Activated CD4-positive, alpha-beta memory T cell treated with anti-CD3 and anti-CD28 coated beads, Interleukin-2, amount 10 ng/mL, durations not matched to agents 7 days and 5 days (primary cell): ENCODE data around the gene PLCL2. TPM values are rescaled to one million over a fixed set of nuclear protein-coding genes. Genes with fewer than 3 reads are reported as not detected.

Source experiments
- CTCF ChIA-PET: fragments of 350-600 bp; sonication (Branson Sonifier 250); formaldehyde crosslinking; loops from one replicate; lab custom pipeline; 2021; ENCODE audit warnings: antibody characterized with exemption, inconsistent platforms; lab: Charles Lee
- POLR2A ChIA-PET: fragments of 350-600 bp; sonication (Branson Sonifier 250); formaldehyde crosslinking; loops from one replicate; lab custom pipeline; 2021; ENCODE audit warnings: antibody characterized with exemption; lab: Charles Lee
- DNase-seq: peaks from one replicate; pipeline ENCODE4 v3.0.0-alpha.2; 2020
- H3K27ac Mint-ChIP-seq: one replicate; pipeline ENCODE4 v1.8.0; 2021; ENCODE audit warnings: mild to moderate bottlenecking, mixed read lengths
- H3K27me3 Mint-ChIP-seq: one replicate; pipeline ENCODE4 v1.8.0; 2021; ENCODE audit warnings: mixed read lengths
- H3K36me3 Mint-ChIP-seq: one replicate; pipeline ENCODE4 v1.8.0; 2021; ENCODE audit warnings: low read depth, mixed read lengths
- H3K4me1 Mint-ChIP-seq: one replicate; pipeline ENCODE4 v1.8.0; 2021; ENCODE audit warnings: mixed read lengths
- H3K4me3 Mint-ChIP-seq: one replicate; pipeline ENCODE4 v1.8.0; 2021; ENCODE audit warnings: mild to moderate bottlenecking, mixed read lengths
- H3K9me3 Mint-ChIP-seq: one replicate; pipeline ENCODE4 v1.8.0; 2021; ENCODE audit warnings: mixed read lengths
- total RNA-seq, 2 experiments: library from RNA; stranded (reverse); gene quantifications; one replicate each; pipeline ENCODE4 v1.2.3, GENCODE V29; 2021

PLCL2 gene
- total RNA-seq, 2 experiments from 2014 or later, result 38.9 to 39.8 TPM

DNA sequence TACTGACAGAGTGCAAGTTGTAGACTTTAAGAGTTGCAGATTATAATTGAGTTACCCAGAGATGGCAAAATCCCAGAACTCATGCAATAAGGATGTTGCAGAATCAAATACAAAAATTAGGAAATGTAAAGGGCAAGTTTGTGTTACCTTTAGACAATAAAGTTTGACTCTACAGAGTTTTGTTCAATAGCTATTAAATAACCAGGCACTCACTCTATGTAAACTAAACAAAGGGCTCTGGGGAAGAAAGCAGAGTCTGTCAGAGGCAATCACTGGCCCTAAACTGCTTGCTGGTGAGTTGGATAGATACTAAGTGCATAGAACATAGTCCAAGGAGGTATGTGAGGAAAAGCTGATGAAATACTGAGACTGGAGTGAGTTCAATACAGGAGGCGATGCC, 40.0 kb upstream of the PLCL2 start:
- no peak for DNase-seq
- POLR2A ChIA-PET, result interaction anchor here (1.0 to 5.4 kb wide), 2 partner anchors 8 to 42 kb away, joined by 3 to 172 read pairs; partner anchors contain the start of gene PLCL2
- Mint-ChIP-seq H3K36me3 (peaks cover 3% of the 10 kb centered on the region), H3K27me3 (no peaks in the 10 kb centered on the region), H3K27ac (no peak overlapping the region), H3K4me1 (peaks cover 63% of the 10 kb centered on the region), H3K9me3 (no peaks in the 10 kb centered on the region), H3K4me3 (no peak overlapping the region)
- CTCF ChIA-PET, result interaction anchor here (1.2 to 6.4 kb wide), 3 partner anchors 16 to 388 kb away, joined by 3 to 61 read pairs (median 23); partner anchors contain the start of gene PLCL2

DNA sequence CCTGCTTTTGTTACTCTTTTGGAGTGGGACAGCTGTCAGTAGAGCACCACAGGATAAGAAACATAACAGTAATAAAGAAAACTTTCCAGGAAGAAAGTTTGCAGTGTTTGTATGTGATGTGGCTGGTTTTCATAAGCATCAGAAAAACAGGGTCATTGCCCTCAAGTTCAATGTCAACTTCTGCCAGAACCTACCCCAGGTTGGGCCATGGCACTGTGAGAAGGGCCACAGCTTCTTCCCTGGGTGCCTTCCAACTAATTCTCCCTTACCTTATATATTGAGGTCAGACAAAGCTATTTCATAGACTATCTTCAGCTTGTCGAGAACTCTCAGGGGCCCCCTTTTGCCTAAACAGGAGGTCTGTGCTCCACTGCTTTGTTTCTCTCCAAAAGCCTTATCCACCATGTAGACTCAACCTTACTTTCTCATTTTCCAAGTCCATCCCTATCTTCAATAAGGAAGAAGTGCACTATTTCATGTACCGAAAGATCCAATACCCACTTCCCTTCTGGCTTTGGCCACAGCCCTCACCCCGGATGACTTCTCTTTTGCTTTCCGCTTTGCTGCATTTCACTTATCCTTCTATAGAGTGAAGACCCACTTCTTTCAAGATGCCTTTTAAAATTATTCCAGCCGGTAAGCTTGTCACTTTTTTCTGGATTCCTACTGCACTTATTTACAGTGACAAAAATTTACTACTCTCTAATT, 38.2 kb upstream of the PLCL2 start:
- ChIA-PET CTCF (interaction anchor here (6.4 kb wide), 1 partner anchor 39 kb away, joined by 61 read pairs; the partner anchor contains the start of gene PLCL2), POLR2A (interaction anchor here (4.4 kb wide), 1 partner anchor 39 kb away, joined by 26 read pairs; the partner anchor contains the start of gene PLCL2)
- no peaks in the 10 kb centered on the region for H3K27me3 Mint-ChIP-seq
- DNase-seq, result no peak
- H3K27ac Mint-ChIP-seq, result no peak overlapping the region
- H3K4me3 Mint-ChIP-seq, result no peak overlapping the region
- no peaks in the 10 kb centered on the region for H3K9me3 Mint-ChIP-seq
- peaks cover 8% of the 10 kb centered on the region for H3K36me3 Mint-ChIP-seq
- peaks cover 61% of the 10 kb centered on the region for H3K4me1 Mint-ChIP-seq

DNA sequence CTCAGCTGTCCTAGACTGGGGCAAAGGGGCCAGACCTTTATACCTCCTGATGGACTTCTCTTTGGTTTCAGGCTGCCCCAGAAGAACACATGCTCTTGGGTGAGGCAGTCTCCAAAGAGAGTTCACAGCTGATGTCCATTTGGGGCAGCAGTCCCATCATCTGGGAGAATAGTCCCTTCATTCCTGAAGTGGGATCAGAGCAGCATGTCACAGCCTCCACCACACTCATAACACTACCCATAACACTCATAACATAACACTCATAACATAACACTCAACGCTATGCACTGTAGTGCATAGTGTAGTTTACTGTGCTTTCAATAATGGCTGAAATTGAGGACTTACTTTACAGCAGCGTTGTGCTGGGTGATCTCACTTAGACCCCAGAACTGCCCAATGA, 36.7 kb upstream of the PLCL2 start:
- Mint-ChIP-seq H3K36me3 (peaks cover 8% of the 10 kb centered on the region), H3K4me1 (peaks cover 47% of the 10 kb centered on the region), H3K9me3 (no peaks in the 10 kb centered on the region), H3K27me3 (no peaks in the 10 kb centered on the region), H3K4me3 (no peak overlapping the region), H3K27ac (no peak overlapping the region)
- DNase-seq, result no peak
- ChIA-PET CTCF (interaction anchor here (0.9 to 2.3 kb wide), 2 partner anchors 19 to 36 kb away, joined by 3 to 16 read pairs; partner anchors contain the start of gene PLCL2), POLR2A (interaction anchor here (1.2 to 4.4 kb wide), 2 partner anchors 23 to 37 kb away, joined by 3 to 26 read pairs; partner anchors contain the start of gene PLCL2)

DNA sequence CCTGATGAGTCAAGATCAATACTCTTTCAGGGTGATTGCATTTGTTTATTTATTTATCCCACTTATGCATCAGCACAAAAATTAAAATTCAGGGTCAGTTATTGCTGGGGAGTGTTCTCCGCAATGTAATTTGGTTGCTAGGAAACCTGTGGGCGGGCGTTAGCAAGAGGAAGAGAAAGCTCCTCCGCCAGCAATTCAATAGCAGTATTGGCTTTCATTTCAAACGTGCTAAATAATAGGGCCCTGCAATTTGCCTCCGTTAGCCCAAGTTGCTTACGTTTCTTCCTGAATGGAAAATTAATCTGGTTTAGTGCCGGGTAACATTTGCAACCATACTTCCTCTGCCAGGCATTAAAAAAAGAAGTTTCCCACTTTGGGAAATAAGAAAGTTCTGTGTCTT, 35.5 kb upstream of the PLCL2 start:
- H3K27ac Mint-ChIP-seq, result peak overlapping the region; percentile 64
- peaks cover 35% of the 10 kb centered on the region for H3K4me1 Mint-ChIP-seq
- ChIA-PET POLR2A (interaction anchor here (1.0 to 4.4 kb wide), 4 partner anchors 32 to 302 kb away, joined by 3 to 26 read pairs (median 4); partner anchors contain the start of gene PLCL2), CTCF (interaction anchor here (1.0 to 2.3 kb wide), 5 partner anchors 11 to 559 kb away, joined by 3 to 16 read pairs (median 3); partner anchors contain the start of gene PLCL2)
- H3K36me3 Mint-ChIP-seq, result peaks cover 8% of the 10 kb centered on the region
- peak overlapping the region; percentile 50 for H3K4me3 Mint-ChIP-seq
- H3K27me3 Mint-ChIP-seq, result no peaks in the 10 kb centered on the region
- H3K9me3 Mint-ChIP-seq, result no peaks in the 10 kb centered on the region
- DNase-seq, result peak; percentile 79

DNA sequence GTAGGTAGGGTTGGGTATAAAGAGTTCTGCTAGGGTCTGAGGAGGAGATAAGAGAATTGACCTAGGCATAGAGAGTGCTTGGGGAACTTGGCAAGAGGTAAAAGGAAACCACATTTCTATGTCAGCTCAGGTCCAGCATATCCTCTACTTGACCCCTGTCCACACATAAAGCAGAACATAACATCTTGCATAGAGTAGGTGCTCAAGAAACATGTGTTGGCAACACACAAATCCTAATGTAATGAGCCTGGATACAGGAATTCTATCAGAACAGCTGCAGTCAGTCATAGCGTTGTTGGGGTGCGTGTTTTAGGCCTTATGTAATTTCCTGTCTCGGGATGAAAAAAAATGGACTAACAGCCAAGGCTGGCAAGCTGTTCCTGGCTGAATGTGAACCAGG, 35.0 kb upstream of the PLCL2 start:
- Mint-ChIP-seq H3K27me3 (no peaks in the 10 kb centered on the region), H3K27ac (peak overlapping the region; percentile 64)

DNA sequence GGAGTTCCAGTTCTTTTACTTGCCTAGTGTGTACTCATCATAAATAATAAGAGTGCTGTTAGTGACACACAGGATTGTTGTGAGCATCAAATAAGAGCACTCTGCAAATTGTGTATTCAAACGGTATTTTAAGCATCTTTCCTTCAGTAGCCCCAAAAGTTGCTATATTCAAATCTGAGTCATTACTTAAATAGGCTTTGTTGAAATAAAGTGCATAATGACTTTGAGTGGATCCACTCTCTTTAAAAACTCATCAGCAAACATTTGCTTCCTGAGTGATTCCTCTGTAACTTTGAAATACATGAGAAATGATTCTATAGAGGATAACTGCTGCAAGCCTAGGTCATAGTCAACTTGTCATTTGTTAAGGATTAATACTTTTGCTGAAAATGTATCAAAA, 29.3 kb upstream of the PLCL2 start:
- CTCF ChIA-PET, result no interaction called here
- H3K9me3 Mint-ChIP-seq, result no peaks in the 10 kb centered on the region

More for the DNA sequence above, 35.0 kb upstream of the PLCL2 start:
- Mint-ChIP-seq H3K4me1 (peaks cover 34% of the 10 kb centered on the region), H3K36me3 (peaks cover 8% of the 10 kb centered on the region), H3K9me3 (no peaks in the 10 kb centered on the region), H3K4me3 (peak overlapping the region; percentile 50)
- POLR2A ChIA-PET, result interaction anchor here (1.0 to 4.4 kb wide), 4 partner anchors 31 to 302 kb away, joined by 3 to 26 read pairs (median 4); partner anchors contain the start of gene PLCL2
- CTCF ChIA-PET, result interaction anchor here (0.7 to 2.3 kb wide), 6 partner anchors 8 to 34 kb away, joined by 3 to 16 read pairs (median 3); partner anchors contain the start of gene PLCL2
- DNase-seq, result no peak

DNA sequence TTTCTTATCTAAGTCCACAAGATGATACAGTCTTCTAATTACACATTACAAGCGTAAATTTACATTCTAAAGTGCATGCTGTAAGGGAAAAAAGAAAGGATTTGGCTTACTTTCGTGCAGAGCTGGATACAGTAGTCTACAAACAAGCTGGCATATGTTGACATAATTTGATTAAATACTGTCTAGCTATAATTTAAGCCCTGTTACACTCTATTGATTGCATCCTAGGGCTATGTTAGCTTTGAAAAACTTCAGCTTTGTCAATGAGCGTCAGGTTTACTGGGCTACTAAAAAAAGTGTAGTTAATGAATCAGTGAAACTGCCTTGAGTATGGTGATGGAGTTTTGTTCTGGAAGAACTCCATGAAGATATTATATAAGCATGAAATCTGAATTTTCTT, 24.5 kb upstream of the PLCL2 start:
- Mint-ChIP-seq H3K27ac (no peak overlapping the region), H3K36me3 (no peaks in the 10 kb centered on the region), H3K4me1 (peaks cover 5% of the 10 kb centered on the region), H3K9me3 (no peaks in the 10 kb centered on the region), H3K27me3 (peaks cover 12% of the 10 kb centered on the region), H3K4me3 (no peak overlapping the region)
- no peak for DNase-seq
- ChIA-PET CTCF (interaction anchor here (2.7 kb wide), 1 partner anchor 24 kb away, joined by 9 read pairs; the partner anchor contains the start of gene PLCL2), POLR2A (interaction anchor here (2.9 kb wide), 1 partner anchor 18 kb away, joined by 9 read pairs; no protein-coding TSS in a partner anchor)

More for the DNA sequence above, 29.3 kb upstream of the PLCL2 start:
- DNase-seq, result no peak
- Mint-ChIP-seq H3K27ac (no peak overlapping the region), H3K4me1 (peaks cover 7% of the 10 kb centered on the region), H3K4me3 (no peak overlapping the region), H3K36me3 (peaks cover 2% of the 10 kb centered on the region), H3K27me3 (peaks cover 9% of the 10 kb centered on the region)
- POLR2A ChIA-PET, result no interaction called here

DNA sequence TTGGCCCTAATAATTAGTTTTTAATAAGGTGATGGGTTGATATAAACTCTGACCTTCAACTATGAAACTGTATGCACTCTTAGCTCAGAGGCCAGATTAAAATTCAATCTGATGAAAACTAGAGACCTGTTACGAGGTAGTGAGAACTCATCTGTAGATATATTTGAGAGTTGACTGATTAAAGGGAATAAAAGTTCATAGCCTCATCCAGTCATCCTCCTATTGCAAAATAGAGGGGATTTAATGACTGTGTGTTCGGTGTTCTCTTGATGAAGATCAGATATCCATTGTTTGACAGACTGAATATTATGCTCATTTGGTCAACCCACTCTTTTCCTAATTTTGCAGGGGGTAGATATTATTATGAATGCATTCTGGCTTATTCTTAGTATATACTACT, 23.3 kb upstream of the PLCL2 start:
- ChIA-PET CTCF (interaction anchor here (0.8 to 2.7 kb wide), 2 partner anchors 15 to 23 kb away, joined by 3 to 9 read pairs; partner anchors contain the start of gene PLCL2), POLR2A (interaction anchor here (2.9 kb wide), 1 partner anchor 19 kb away, joined by 9 read pairs; no protein-coding TSS in a partner anchor)
- no peak overlapping the region for H3K27ac Mint-ChIP-seq
- no peaks in the 10 kb centered on the region for H3K9me3 Mint-ChIP-seq
- no peak for DNase-seq
- H3K4me1 Mint-ChIP-seq, result peaks cover 7% of the 10 kb centered on the region
- H3K36me3 Mint-ChIP-seq, result no peaks in the 10 kb centered on the region
- peaks cover 12% of the 10 kb centered on the region for H3K27me3 Mint-ChIP-seq
- H3K4me3 Mint-ChIP-seq, result no peak overlapping the region

DNA sequence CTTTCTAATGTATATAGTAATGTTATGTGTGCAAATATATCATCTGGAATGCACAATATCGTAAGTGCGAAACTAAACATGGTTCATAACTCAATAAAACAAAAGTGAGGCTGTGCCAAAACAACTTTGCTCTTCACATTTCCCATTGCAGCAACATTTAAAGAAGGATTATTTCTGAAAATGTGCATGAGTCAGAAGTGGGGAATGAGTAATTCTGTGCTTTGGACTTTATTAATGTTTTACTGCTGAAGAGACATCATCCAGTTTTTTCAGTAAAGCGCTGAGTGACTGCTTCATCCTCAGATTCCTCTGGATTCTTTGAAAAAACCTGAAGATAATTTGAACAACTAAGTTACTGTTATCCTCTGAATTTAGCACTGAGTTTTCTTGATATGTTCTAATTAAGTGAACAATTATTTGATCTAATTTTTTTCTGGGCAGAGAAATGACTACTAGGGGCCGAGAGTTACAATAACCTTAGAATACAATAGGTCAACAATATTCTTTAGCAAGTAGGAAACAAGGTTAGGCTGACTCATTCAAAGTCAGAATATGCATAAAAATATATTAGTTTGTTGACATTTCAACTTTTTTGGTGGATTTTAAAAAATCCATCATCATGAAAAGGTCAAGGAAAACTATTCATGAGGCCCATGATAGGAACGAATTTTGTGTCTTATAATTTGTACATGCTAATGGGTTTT, 20.0 kb upstream of the PLCL2 start:
- Mint-ChIP-seq H3K4me1 (peaks cover 10% of the 10 kb centered on the region), H3K4me3 (no peak overlapping the region), H3K27me3 (peaks cover 16% of the 10 kb centered on the region), H3K27ac (no peak overlapping the region), H3K9me3 (no peaks in the 10 kb centered on the region), H3K36me3 (no peaks in the 10 kb centered on the region)
- POLR2A ChIA-PET, result no interaction called here
- DNase-seq, result no peak
- CTCF ChIA-PET, result interaction anchor here (1.0 to 1.2 kb wide), 2 partner anchors 24 to 161 kb away, joined by 3 read pairs; no protein-coding TSS in a partner anchor

DNA sequence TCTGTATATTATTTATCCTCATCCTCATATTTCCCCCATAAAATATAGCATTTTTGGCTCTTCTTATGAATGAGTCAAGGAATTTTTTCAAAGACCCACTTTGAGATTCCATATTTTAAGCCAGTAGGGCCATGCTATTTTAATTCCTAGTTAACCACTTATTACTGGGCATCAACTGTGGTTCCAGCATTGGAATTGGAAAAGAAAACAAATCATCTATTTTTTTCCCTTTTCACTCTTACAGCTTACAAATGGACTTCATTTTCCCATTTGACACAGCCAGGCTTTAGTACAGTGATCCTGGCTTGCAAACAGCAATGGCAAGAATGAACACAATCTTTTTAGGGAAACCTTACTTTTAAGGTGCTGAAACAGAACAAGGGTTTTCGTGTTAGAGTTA, 19.4 kb upstream of the PLCL2 start:
- peaks cover 16% of the 10 kb centered on the region for H3K27me3 Mint-ChIP-seq
- CTCF ChIA-PET, result no interaction called here
- no peak overlapping the region for H3K27ac Mint-ChIP-seq
- no peaks in the 10 kb centered on the region for H3K9me3 Mint-ChIP-seq
- peaks cover 10% of the 10 kb centered on the region for H3K4me1 Mint-ChIP-seq
- H3K4me3 Mint-ChIP-seq, result no peak overlapping the region
- POLR2A ChIA-PET, result no interaction called here
- no peaks in the 10 kb centered on the region for H3K36me3 Mint-ChIP-seq
- DNase-seq, result no peak

DNA sequence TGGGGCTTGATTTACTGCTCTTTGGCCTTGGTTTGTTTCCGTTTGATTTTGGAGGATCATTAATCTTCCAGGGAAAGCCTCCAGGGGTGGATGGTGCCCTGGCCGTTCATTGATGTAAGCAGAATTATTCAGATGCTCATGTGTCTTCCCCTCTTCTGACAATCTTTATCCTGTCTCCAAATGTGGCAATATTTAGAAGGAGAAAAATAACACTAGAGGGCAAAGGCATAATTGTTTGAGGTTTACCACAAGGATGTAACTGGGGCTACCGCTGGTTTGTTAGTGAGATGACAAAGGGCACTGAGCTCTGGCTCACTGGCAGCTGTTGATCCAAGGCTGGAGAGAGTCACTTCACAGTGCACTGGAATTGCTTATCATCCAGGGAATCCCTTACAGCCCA, 18.2 kb upstream of the PLCL2 start:
- Mint-ChIP-seq H3K27ac (no peak overlapping the region), H3K4me1 (peaks cover 10% of the 10 kb centered on the region), H3K27me3 (peaks cover 16% of the 10 kb centered on the region), H3K4me3 (no peak overlapping the region), H3K9me3 (no peaks in the 10 kb centered on the region), H3K36me3 (no peaks in the 10 kb centered on the region)
- ChIA-PET POLR2A (interaction anchor here (2.1 kb wide), 1 partner anchor 25 kb away, joined by 4 read pairs; no protein-coding TSS in a partner anchor), CTCF (interaction anchor here (1.8 to 3.5 kb wide), 2 partner anchors 17 to 18 kb away, joined by 3 to 12 read pairs; partner anchors contain the start of gene PLCL2)
- no peak for DNase-seq

DNA sequence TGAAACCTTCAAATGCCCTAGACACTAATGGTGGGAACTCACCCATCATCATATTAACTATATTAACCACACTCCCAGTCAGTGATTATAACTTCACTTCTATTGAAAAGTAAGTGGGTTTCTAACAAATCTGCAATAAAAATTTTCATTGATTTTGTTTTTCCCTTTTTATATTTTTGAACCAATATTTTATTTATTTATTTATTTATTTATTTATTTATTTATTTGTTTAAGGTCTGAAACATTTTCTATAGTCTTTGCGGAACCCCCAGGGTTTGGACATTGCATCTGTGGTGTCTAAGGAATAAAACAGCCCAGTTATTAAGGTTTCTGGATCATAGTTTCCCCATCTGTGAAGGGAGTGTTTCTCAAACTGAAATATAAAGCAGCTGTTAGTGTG, 16.2 kb upstream of the PLCL2 start:
- ChIA-PET CTCF (interaction anchor here (0.6 to 3.5 kb wide), 3 partner anchors 16 to 352 kb away, joined by 3 to 12 read pairs (median 4); partner anchors contain the start of gene PLCL2), POLR2A (interaction anchor here (1.1 to 2.1 kb wide), 4 partner anchors 16 to 27 kb away, joined by 3 to 4 read pairs (median 4); no protein-coding TSS in a partner anchor)
- no peak overlapping the region for H3K4me3 Mint-ChIP-seq
- peaks cover 10% of the 10 kb centered on the region for H3K4me1 Mint-ChIP-seq
- DNase-seq, result no peak
- peaks cover 24% of the 10 kb centered on the region for H3K27me3 Mint-ChIP-seq
- no peaks in the 10 kb centered on the region for H3K36me3 Mint-ChIP-seq
- no peaks in the 10 kb centered on the region for H3K9me3 Mint-ChIP-seq
- H3K27ac Mint-ChIP-seq, result no peak overlapping the region
